Astrocyte of the cerebellum (primary cell): Measurements from ENCODE around the gene TRAFD1.
A peak's percentile ranks its signal among the peaks of the same experiment; 100 is the strongest.

ENCODE experiments used
- DNase-seq: peaks from one replicate; pipeline ENCODE4 v3.0.0-alpha.2; 2011; ENCODE audit warnings: low read depth
- H3K4me3 ChIP-seq: 2 replicates; pipeline ENCODE4 v1.5.1; 2011; ENCODE audit warnings: mild to moderate bottlenecking, low read depth, low read length, moderate library complexity
- CTCF ChIP-seq: IDR thresholded peaks from 2 replicates; pipeline ENCODE4 v1.5.1; 2012; ENCODE audit warnings: low read length, low read depth, moderate library complexity, mild to moderate bottlenecking; ENCODE audit errors: missing control alignments
- in situ Hi-C: cut with HindIII; loops from 2 replicates; pipeline ENCODE4 v1.10.0; 2017; ENCODE audit warnings: low sequenced_read_pairs

The TRAFD1 gene

GRCh38 chr12:112169966-112170365, 44.6 kb downstream of the TRAFD1 start:
- no peak for DNase-seq
- TF ChIP-seq CTCF: no peak
- in situ Hi-C loops: no loop called here
- H3K4me3 ChIP-seq: no peak overlapping the region

- TF ChIP-seq CTCF: peak; percentile 46
- no peak for DNase-seq
- H3K4me3 ChIP-seq: no peak overlapping the region
- in situ Hi-C loops: no loop called here
These were observed 45.0 kb downstream of the TRAFD1 start for GRCh38 chr12:112170376-112170775.

- H3K4me3 ChIP-seq: no peak overlapping the region
These were observed 45.7 kb downstream of the TRAFD1 start for GRCh38 chr12:112170971-112171596.

GRCh38 chr12:112172556-112173324, 47.4 kb downstream of the TRAFD1 start:
- DNase-seq: no peak
- H3K4me3 ChIP-seq: no peak overlapping the region
- no peak for TF ChIP-seq CTCF
- in situ Hi-C loops: no loop called here

More at GRCh38 chr12:112170971-112171596, 45.7 kb downstream of the TRAFD1 start:
- in situ Hi-C loops: no loop called here
- no peak for DNase-seq
- TF ChIP-seq CTCF: no peak

GRCh38 chr12:112175361-112176155, 50.2 kb downstream of the TRAFD1 start:
- no peak overlapping the region for H3K4me3 ChIP-seq
- no peak for DNase-seq
- in situ Hi-C loops: no loop called here
- TF ChIP-seq CTCF: no peak

- in situ Hi-C loops: no loop called here
- no peak for DNase-seq
- TF ChIP-seq CTCF: no peak
These were observed 51.1 kb downstream of the TRAFD1 start for GRCh38 chr12:112176321-112177010.

More at GRCh38 chr12:112176321-112177010, 51.1 kb downstream of the TRAFD1 start:
- H3K4me3 ChIP-seq: no peak overlapping the region
